AG04450 (cell line): Measurements from ENCODE around the gene GCSH. TPM values are rescaled to one million over a fixed set of nuclear protein-coding genes. Genes with fewer than 3 reads are reported as not detected.

Source experiments
- CTCF ChIA-PET: fragments of 300-600, 350-600 bp; formaldehyde crosslinking; extraction: SDS; loops from one replicate; lab custom pipeline; 2022; ENCODE audit warnings: antibody characterized with exemption, inconsistent platforms; lab: Charles Lee
- POLR2A ChIA-PET: fragments of 350-600 bp; formaldehyde crosslinking; extraction: SDS; loops from one replicate; lab custom pipeline; 2021; ENCODE audit warnings: antibody characterized with exemption, inconsistent platforms; lab: Yijun Ruan, JAX
- DNase-seq: peaks from one replicate; pipeline ENCODE4 v3.0.0-alpha.2; 2011; ENCODE audit warnings: low read depth, low spot score
- H3K27ac ChIP-seq: one replicate; pipeline ENCODE4 v1.5.1; 2012; ENCODE audit warnings: low read depth, low read length, control low read depth
- H3K27me3 ChIP-seq: one replicate; pipeline ENCODE4 v1.6.0; 2012; ENCODE audit warnings: low read length; ENCODE audit not compliant: control insufficient read depth, insufficient read depth
- H3K4me3 ChIP-seq: 2 replicates; pipeline ENCODE4 v1.5.1; 2011; ENCODE audit warnings: mild to moderate bottlenecking, low read depth, low read length, control low read depth
- H3K9me3 ChIP-seq: 2 replicates; pipeline ENCODE4 v1.5.1; 2012; ENCODE audit warnings: low read length; ENCODE audit not compliant: control insufficient read depth, insufficient read depth
- CTCF ChIP-seq: IDR thresholded peaks from 2 replicates; pipeline ENCODE4 v1.5.1; 2011; ENCODE audit warnings: low read depth, low read length, control low read depth, inconsistent platforms
- polyA plus RNA-seq: library from polyadenylated mRNA; depleted of rRNA; stranded (reverse); fragments of >200 nt; gene quantifications from 2 replicates; pipeline ENCODE4 v1.2.3, GENCODE V29; 2011

GCSH gene
- polyA plus RNA-seq, 1 experiment = 26.7 TPM

DNA sequence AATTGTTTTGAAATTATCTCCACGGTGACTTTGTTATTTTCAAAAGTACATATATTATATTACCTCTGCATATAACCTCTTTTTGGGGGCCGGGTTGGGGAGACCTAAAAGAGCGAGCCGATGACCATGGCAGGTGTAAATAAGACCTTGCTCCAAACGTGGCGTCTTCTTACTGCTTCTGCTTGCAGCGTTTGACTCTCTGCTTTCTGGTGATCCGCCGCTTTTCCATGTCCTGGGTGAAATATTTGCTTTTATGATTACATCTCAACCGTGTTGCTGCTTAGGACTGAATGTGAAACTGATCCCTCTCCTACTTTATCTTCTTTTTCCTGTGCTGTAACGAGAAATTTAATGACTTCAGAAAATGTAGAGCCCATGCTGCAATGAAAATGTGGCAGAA, 42.4 kb downstream of the GCSH start:
- TF ChIP-seq CTCF = no peak
- CTCF ChIA-PET = no interaction called here
- Histone ChIP-seq H3K27me3 (no peaks in the 10 kb centered on the region), H3K9me3 (peaks cover 4% of the 10 kb centered on the region), H3K27ac (no peak overlapping the region), H3K4me3 (no peak overlapping the region)
- DNase-seq = no peak
- POLR2A ChIA-PET = no interaction called here

- ChIA-PET CTCF (interaction anchor here (0.5 kb wide), 1 partner anchor 10 kb away, joined by 4 read pairs; no protein-coding TSS in a partner anchor), POLR2A (no interaction called here)
- Histone ChIP-seq H3K27ac (no peak overlapping the region), H3K27me3 (no peaks in the 10 kb centered on the region), H3K9me3 (no peaks in the 10 kb centered on the region), H3K4me3 (no peak overlapping the region)
- no peak for DNase-seq
- TF ChIP-seq CTCF = no peak
These were observed 53.4 kb downstream of the GCSH start for GRCh38 chr16:81042821-81043220.

- H3K9me3 ChIP-seq = no peaks in the 10 kb centered on the region
- no peak overlapping the region for H3K27ac ChIP-seq
- POLR2A ChIA-PET = no interaction called here
- no peak for TF ChIP-seq CTCF
- no peaks in the 10 kb centered on the region for H3K27me3 ChIP-seq
- CTCF ChIA-PET = no interaction called here
- DNase-seq = no peak
- no peak overlapping the region for H3K4me3 ChIP-seq
These were observed 54.5 kb downstream of the GCSH start for GRCh38 chr16:81041696-81042095.

DNA sequence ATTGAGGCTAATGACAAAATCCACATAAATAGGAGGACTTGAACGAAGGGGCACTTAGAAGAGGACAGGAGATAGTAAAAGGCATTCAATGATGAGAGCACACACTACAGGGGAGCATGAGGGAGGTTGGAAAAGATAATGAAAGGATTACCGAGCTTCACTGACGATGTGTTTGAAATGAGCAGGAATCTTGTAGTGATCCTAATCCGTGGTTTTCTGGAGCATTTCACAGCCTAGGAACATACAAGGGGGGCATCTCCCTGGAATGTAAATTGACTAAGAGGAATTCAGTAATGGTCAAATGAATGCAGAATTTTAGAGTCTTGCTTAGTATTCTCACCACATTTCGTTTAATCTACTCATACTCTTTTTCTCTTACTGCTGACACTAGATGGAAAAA, 55.4 kb downstream of the GCSH start:
- no peak for DNase-seq
- no peaks in the 10 kb centered on the region for H3K9me3 ChIP-seq
- no peak overlapping the region for H3K4me3 ChIP-seq
- CTCF ChIA-PET = interaction anchor here (0.6 to 1.5 kb wide), 2 partner anchors 36 to 258 kb away, joined by 3 to 4 read pairs; no protein-coding TSS in a partner anchor
- POLR2A ChIA-PET = no interaction called here
- TF ChIP-seq CTCF = no peak
- no peak overlapping the region for H3K27ac ChIP-seq
- no peaks in the 10 kb centered on the region for H3K27me3 ChIP-seq

DNA sequence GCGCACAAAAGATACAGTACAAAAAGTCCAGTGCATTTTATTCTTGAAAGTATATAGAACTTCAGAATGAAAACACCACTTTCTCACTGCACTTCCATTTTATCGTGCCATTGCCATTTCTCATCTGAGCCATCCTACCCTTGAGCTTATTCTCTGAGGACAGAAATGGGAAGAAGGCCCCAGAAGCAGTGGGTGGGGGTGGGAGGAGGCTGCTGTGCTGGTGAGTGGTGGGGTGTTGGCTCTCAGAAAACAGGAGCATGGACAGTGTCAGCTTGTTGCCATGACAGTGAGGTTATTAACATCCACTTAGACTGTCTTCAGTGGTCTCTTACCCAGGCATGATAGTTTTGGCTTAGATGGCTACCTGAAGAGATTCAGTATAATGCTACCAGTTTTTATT, 56.1 kb downstream of the GCSH start:
- Histone ChIP-seq H3K4me3 (no peak overlapping the region), H3K27ac (no peak overlapping the region), H3K27me3 (no peaks in the 10 kb centered on the region), H3K9me3 (no peaks in the 10 kb centered on the region)
- DNase-seq = no peak
- no peak for TF ChIP-seq CTCF
- CTCF ChIA-PET = interaction anchor here (0.6 to 1.5 kb wide), 2 partner anchors 36 to 258 kb away, joined by 3 to 4 read pairs; no protein-coding TSS in a partner anchor
- POLR2A ChIA-PET = no interaction called here
